Esophagus muscularis mucosa (tissue), 4 donors: ENCODE measurements around the gene ZFHX3. TPM values are rescaled to one million over a fixed set of nuclear protein-coding genes. Genes with fewer than 3 reads are reported as not detected.

ENCODE experiments used
- DNase-seq: peaks from one replicate; pipeline ENCODE4 v3.0.0-alpha.2; 2017; ENCODE audit errors: extremely low spot score
- H3K27ac ChIP-seq, 4 donors: fragments of 200-600 bp; sonication (generic); replicated peaks in 1 of 4; 1 replicate in 3 of 4; 2 replicates in 1 of 4; pipeline ENCODE4 v1.5.1; 2016 to 2019; ENCODE audit warnings: mild to moderate bottlenecking in 1 of 4
- H3K27me3 ChIP-seq, 4 donors: fragments of 200-600 bp; sonication (generic); one replicate each; pipeline versions ENCODE4 v1.5.1 to v1.6.0; 2016 to 2019
- H3K36me3 ChIP-seq, 4 donors: fragments of 200-600 bp; sonication (generic); one replicate each; pipeline ENCODE4 v1.5.1; 2016 to 2019
- H3K4me1 ChIP-seq, 4 donors: fragments of 200-600 bp; sonication (generic); one replicate each; pipeline ENCODE4 v1.5.1; 2016 to 2019
- H3K4me3 ChIP-seq, 4 donors: fragments of 200-600 bp; sonication (generic); 1 replicate in 2 of 4; 2 replicates in 2 of 4; pipeline ENCODE4 v1.5.1; 2016 to 2019; ENCODE audit warnings: mild to moderate bottlenecking in 4 of 4, moderate library complexity in 1 of 4
- H3K9me3 ChIP-seq, 4 donors: fragments of 200-600 bp; sonication (generic); 1 replicate in 3 of 4; 2 replicates in 1 of 4; pipeline ENCODE4 v1.5.1; 2016 to 2019
- CTCF ChIP-seq, 3 experiments: fragments of 200-600 bp in 2 of 3; fragments of 450-650 bp in 1 of 3; sonication (generic) in 2 of 3; IDR thresholded peaks; one replicate each; pipeline ENCODE4 v1.5.1; 2017 to 2019; ENCODE audit warnings: antibody characterized with exemption in 3 of 3, mild to moderate bottlenecking in 2 of 3, moderate library complexity in 1 of 3
- EP300 ChIP-seq: sonication (generic); formaldehyde crosslinking; IDR thresholded peaks from one replicate; pipeline ENCODE4 v1.6.1; 2017; ENCODE audit warnings: antibody characterized with exemption
- POLR2A ChIP-seq: fragments of 450-650 bp; IDR thresholded peaks from one replicate; pipeline ENCODE4 v1.6.1; 2017; ENCODE audit warnings: antibody characterized with exemption, moderate library complexity, mild to moderate bottlenecking, low read depth
- POLR2AphosphoS5 ChIP-seq, 2 donors: sonication (generic); formaldehyde crosslinking; IDR thresholded peaks; one replicate each; pipeline ENCODE4 v1.6.1; 2017; ENCODE audit warnings: antibody characterized with exemption in 2 of 2
- WGBS: methylation state at CpG from one replicate; pipeline ENCODE4 v1.1.5; 2018; 5-methylcytosine and 5-hydroxymethylcytosine counted together
- intact Hi-C: fragments of 100-400 bp; cut with DNase I; formaldehyde crosslinking; loops from one replicate; pipeline ENCODE4 v1.15.1; 2023
- total RNA-seq, 4 donors: library from RNA; depleted of rRNA; stranded (reverse); fragments of >200 nt; gene quantifications; one replicate each; pipeline versions ENCODE4 v1.1.0 to v1.2.1, GENCODE V29; 2016

The ZFHX3 gene
- total RNA-seq, 4 donors from 2014 or later = 25.7 to 53.0 (median 30.6) TPM

- Histone ChIP-seq H3K27me3 (no peaks in the 10 kb centered on the region), H3K9me3 (no peaks in the 10 kb centered on the region), H3K4me3 (no peak overlapping the region), H3K36me3 (no peaks in the 10 kb centered on the region), H3K4me1 (peaks cover 6 to 45% (median 19%) of the 10 kb centered on the region in 4 donors), H3K27ac (no peak overlapping the region)
- 81% methylated on average over 5 of the region's 5 CpGs for WGBS
- TF ChIP-seq POLR2A (no peak), CTCF (IDR thresholded peaks at IDR 0.05) (no peak), POLR2AphosphoS5 (IDR thresholded peaks at IDR 0.05) (no peak), EP300 (no peak)
- intact Hi-C loops = no loop called here
- no peak for DNase-seq
These were observed 72.0 kb downstream of the ZFHX3 start for GRCh38 chr16:72975809-72976437.

DNA sequence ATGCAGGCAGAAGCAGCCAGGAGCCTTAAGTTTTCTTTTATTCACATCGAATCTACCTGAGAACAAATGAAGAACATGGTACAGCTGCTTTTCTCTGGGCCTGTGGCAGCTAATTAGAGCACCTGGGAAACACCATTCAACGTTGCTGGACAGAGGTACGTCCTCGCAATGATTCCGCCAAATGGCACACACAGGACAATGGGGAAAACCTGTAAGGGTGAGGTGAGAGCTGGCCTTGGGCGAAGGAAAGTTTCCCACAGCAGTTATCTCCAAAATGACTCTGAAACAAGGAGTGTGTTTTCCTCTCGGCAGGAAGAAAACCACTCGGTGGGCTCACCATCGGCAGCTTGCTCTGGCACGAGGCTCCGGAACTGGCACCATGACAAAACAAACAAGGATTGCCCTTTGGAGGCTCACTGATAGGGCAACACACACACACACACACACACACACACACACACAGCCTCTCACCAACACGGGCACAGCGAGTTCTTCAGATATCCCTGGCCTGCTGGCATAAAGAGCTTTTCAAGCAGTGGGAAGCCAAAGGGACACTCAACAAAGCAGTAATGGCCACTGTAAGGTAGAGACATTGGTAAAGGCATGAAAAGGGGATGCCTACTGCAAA is 73.7 kb downstream of the ZFHX3 start:
- no peaks in the 10 kb centered on the region for H3K9me3 ChIP-seq
- no peaks in the 10 kb centered on the region for H3K27me3 ChIP-seq
- no peaks in the 10 kb centered on the region for H3K36me3 ChIP-seq
- intact Hi-C loops = no loop called here
- 88% methylated on average over 13 of the region's 13 CpGs for WGBS
- H3K4me1 ChIP-seq = peaks cover 6 to 37% (median 25%) of the 10 kb centered on the region in 4 donors
- no peak overlapping the region for H3K27ac ChIP-seq
- H3K4me3 ChIP-seq = no peak overlapping the region
- TF ChIP-seq POLR2A = no peak
- no peak for TF ChIP-seq CTCF (IDR thresholded peaks at IDR 0.05)
- TF ChIP-seq POLR2AphosphoS5 (IDR thresholded peaks at IDR 0.05) = no peak
- no peak for TF ChIP-seq EP300
- no peak for DNase-seq

DNA sequence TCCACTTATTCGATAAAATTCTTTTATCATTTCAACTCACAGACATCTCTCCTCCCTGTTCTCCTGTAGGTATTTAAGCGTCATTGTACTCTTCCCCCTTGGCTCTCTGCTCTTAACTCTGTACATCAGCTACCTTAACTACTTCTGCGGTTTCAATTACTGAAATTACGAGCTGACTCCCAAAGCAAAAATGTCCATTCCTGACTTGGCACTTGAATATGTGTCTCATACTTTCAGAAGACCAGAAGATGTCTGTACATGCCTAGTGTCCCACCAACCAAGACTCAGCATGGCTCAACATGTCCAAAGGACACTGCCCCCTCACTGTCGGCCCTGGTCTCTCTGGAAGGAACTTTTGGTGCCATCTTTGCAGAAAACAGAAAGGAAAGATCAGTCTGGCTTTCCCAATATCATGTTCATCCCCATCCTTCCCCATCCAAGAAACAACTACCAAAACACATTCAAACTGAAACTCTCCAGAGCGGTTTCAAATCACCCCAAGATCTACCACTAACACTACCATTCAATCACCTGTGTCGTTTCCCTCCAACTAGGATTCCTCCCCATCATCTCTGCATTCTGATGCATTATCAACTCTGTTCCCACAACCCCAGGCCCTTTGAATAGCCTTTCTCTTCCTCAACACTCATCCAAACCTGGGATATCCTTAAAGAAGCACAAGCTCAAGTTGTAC is 74.9 kb downstream of the ZFHX3 start:
- Histone ChIP-seq H3K4me1 (peaks cover 2 to 25% (median 16%) of the 10 kb centered on the region in 4 donors), H3K4me3 (no peak overlapping the region), H3K36me3 (no peaks in the 10 kb centered on the region), H3K27ac (no peak overlapping the region), H3K9me3 (no peaks in the 10 kb centered on the region), H3K27me3 (no peaks in the 10 kb centered on the region)
- no peak for TF ChIP-seq POLR2A
- TF ChIP-seq EP300 = no peak
- no peak for TF ChIP-seq CTCF (IDR thresholded peaks at IDR 0.05)
- TF ChIP-seq POLR2AphosphoS5 (IDR thresholded peaks at IDR 0.05) = no peak
- DNase-seq = no peak
- intact Hi-C loops = no loop called here
- WGBS = 94% methylated on average over 7 of the region's 7 CpGs

- intact Hi-C loops = no loop called here
- no peak for DNase-seq
- 74% methylated on average over 5 of the region's 5 CpGs for WGBS
- Histone ChIP-seq H3K36me3 (peaks cover 0 to 3% (median 0%) of the 10 kb centered on the region in 4 donors), H3K4me3 (no peak overlapping the region), H3K27ac (no peak overlapping the region), H3K9me3 (no peaks in the 10 kb centered on the region), H3K4me1 (peaks cover 3 to 16% (median 9%) of the 10 kb centered on the region in 4 donors), H3K27me3 (no peaks in the 10 kb centered on the region)
- TF ChIP-seq CTCF (IDR thresholded peaks at IDR 0.05) (no peak), POLR2AphosphoS5 (IDR thresholded peaks at IDR 0.05) (no peak)
These were observed 76.6 kb downstream of the ZFHX3 start for GRCh38 chr16:72971370-72971769.
